Measurements from ENCODE around the gene MGAM2. TPM values are rescaled to one million over a fixed set of nuclear protein-coding genes. Genes with fewer than 3 reads are reported as not detected.

Gene MGAM2
- total and polyA plus RNA-seq, 3 donors from 2014 or later = 2.3 to 4.4 (median 2.7) TPM

GRCh38 chr7:142083605-142084004 is 27.9 kb upstream of the MGAM2 start:
- TF ChIP-seq CTCF (IDR thresholded peaks at IDR 0.05) (no peak), POLR2A (IDR thresholded peaks at IDR 0.05) (no peak)
- no peaks in the 10 kb centered on the region for H3K27me3 ChIP-seq
- H3K4me1 ChIP-seq = no peaks in the 10 kb centered on the region
- H3K36me3 ChIP-seq (ENCODE audit: low read depth, missing control alignments) = no peaks in the 10 kb centered on the region
- intact Hi-C loops (cut with DNase I; ENCODE audit: low total_unique reads) = no loop called here
- no peaks in the 10 kb centered on the region for H3K9me3 ChIP-seq
- no peak for DNase-seq
- 95 to 98% methylated on average over 1 of the region's 1 CpG for WGBS, 2 donors
- H3K27ac ChIP-seq = no peak overlapping the region
- H3K4me3 ChIP-seq = no peak overlapping the region

- WGBS, 2 donors = 82 to 84% methylated on average over 4 of the region's 4 CpGs
- intact Hi-C loops (cut with DNase I; ENCODE audit: low total_unique reads) = no loop called here
Measured at GRCh38 chr7:142085428-142085827, 26.1 kb upstream of the MGAM2 start.

GRCh38 chr7:142088022-142088714 is 23.4 kb upstream of the MGAM2 start:
- H3K27me3 ChIP-seq = no peaks in the 10 kb centered on the region
- no peaks in the 10 kb centered on the region for H3K9me3 ChIP-seq
- 73 to 80% methylated on average over 4 of the region's 4 CpGs for WGBS, 2 donors
- H3K27ac ChIP-seq = no peak overlapping the region
- no peak for DNase-seq
- H3K36me3 ChIP-seq (ENCODE audit: low read depth, missing control alignments) = no peaks in the 10 kb centered on the region
- intact Hi-C loops (cut with DNase I; ENCODE audit: low total_unique reads) = no loop called here
- no peak for TF ChIP-seq POLR2A (IDR thresholded peaks at IDR 0.05)
- TF ChIP-seq CTCF (IDR thresholded peaks at IDR 0.05) = no peak
- H3K4me1 ChIP-seq = no peaks in the 10 kb centered on the region
- H3K4me3 ChIP-seq = no peak overlapping the region

More at GRCh38 chr7:142085428-142085827, 26.1 kb upstream of the MGAM2 start:
- TF ChIP-seq POLR2A (IDR thresholded peaks at IDR 0.05) (no peak), CTCF (IDR thresholded peaks at IDR 0.05) (no peak)
- Histone ChIP-seq H3K27me3 (no peaks in the 10 kb centered on the region), H3K4me3 (no peak overlapping the region), H3K27ac (no peak overlapping the region), H3K9me3 (no peaks in the 10 kb centered on the region), H3K36me3 (ENCODE audit: low read depth, missing control alignments) (no peaks in the 10 kb centered on the region), H3K4me1 (no peaks in the 10 kb centered on the region)
- no peak for DNase-seq

- Histone ChIP-seq H3K4me1 (no peaks in the 10 kb centered on the region), H3K27me3 (no peaks in the 10 kb centered on the region), H3K4me3 (no peak overlapping the region), H3K36me3 (ENCODE audit: low read depth, missing control alignments) (no peaks in the 10 kb centered on the region), H3K27ac (no peak overlapping the region), H3K9me3 (no peaks in the 10 kb centered on the region)
- 83 to 94% methylated on average over 2 of the region's 2 CpGs for WGBS, 2 donors
- no peak for DNase-seq
- TF ChIP-seq POLR2A (IDR thresholded peaks at IDR 0.05) (no peak), CTCF (IDR thresholded peaks at IDR 0.05) (no peak)
- intact Hi-C loops (cut with DNase I; ENCODE audit: low total_unique reads) = no loop called here
Measured at GRCh38 chr7:142089035-142089434, 22.5 kb upstream of the MGAM2 start.

- no peak for DNase-seq
- no peak for TF ChIP-seq CTCF (IDR thresholded peaks at IDR 0.05)
- TF ChIP-seq POLR2A (IDR thresholded peaks at IDR 0.05) = no peak
- Histone ChIP-seq H3K4me1 (no peaks in the 10 kb centered on the region), H3K27ac (no peak overlapping the region), H3K27me3 (no peaks in the 10 kb centered on the region), H3K4me3 (no peak overlapping the region), H3K36me3 (ENCODE audit: low read depth, missing control alignments) (no peaks in the 10 kb centered on the region), H3K9me3 (no peaks in the 10 kb centered on the region)
- intact Hi-C loops (cut with DNase I; ENCODE audit: low total_unique reads) = no loop called here
- 64 to 74% methylated on average over 2 of the region's 2 CpGs for WGBS, 2 donors
Measured at GRCh38 chr7:142091961-142092360, 19.6 kb upstream of the MGAM2 start.

All from testis (tissue), 3 donors.